ENCODE data around the gene CRYZL1.
"Not testable (repeated sequence)": the region's sequence is repeated elsewhere in the genome, so short reads cannot be mapped to it uniquely, and the experiment has no call there.

CRYZL1 gene

DNA sequence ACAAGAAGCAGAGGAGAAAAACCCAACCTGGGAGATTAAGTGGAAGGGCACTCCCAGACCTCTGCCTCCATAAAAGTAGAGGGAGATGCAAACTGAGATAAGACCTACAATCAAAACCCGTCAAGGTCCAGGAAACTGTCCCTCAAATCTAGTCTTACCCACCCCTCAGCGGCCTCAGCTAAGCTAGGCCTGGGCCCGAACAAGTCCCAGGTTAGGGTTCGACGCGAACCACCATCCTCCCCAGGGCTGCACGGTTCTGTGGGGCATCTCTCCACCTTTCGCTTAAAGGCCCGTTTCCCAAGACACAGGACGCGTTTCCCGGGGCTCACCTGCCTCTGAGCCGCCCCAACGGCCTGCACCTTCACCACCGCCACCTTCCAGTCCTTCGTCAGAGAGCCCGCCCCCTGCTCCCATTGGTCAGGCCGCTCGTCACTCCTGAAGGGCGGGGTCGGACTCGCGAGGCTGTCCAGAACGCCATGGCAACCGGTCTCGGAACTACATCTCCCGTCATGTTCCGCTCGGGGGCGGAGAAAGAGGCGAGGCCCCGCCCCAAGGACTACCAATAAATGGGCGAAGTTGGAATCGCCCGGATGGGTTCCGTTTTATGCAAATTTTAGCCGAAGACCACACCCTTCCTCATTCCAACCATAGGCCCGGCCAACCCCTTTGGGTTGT is at the start of gene CRYZL1:
Gene CRYZL1 (minus strand): TSS at position 390 of the 675 bp plus-strand sequence. CDS start 10,190 bp downstream, outside the sequence.
- peak; percentile 99 for DNase-seq

DNA sequence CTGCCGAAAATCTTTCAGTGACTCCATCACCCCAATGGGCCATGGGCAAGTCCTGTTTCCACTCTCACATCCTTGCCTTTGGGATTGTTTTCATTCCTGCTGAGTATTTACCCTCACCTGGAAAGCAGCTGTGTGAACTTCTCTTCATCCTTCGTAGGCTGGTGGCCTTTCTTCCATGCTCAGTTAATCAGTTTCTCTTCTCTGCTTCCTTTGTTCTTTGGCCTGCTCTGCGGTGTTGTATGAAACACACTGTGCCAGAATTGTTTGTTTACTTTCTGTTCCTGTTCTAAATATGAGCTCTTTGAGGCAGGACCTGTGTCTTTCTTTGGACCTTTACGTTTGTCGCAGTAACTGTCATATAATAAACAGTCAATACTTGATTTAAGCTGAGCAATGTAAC is 49.3 kb upstream of the CRYZL1 start:
- no peak for DNase-seq

GRCh38 chr21:33688353-33688752 is 46.8 kb upstream of the CRYZL1 start:
- no peak for DNase-seq

- DNase-seq = no peak
Measured at GRCh38 chr21:33687634-33688033, 46.1 kb upstream of the CRYZL1 start.

DNA sequence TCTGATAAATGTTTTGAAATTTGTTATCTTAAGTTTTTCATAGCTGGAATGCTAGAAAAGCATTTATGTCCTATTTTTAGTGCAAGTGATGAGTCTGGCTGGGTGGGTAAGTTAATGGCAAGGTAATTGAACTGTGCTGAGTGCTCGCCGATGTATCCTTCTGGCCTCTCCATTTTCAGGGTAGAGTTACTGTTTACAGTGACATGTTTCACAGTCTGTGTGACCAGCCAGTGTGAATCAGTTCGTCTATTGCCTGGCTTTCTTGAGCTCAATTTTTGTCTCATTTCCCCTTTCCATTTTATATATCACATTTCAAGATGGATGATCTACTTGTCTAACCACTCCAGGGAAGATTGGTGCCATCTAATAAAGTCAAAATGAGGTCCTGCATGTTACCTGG is 44.8 kb upstream of the CRYZL1 start:
- DNase-seq = no peak

GRCh38 chr21:33685613-33686197 is 44.2 kb upstream of the CRYZL1 start:
- peak; percentile 39 for DNase-seq

- DNase-seq = no peak
Measured at GRCh38 chr21:33684923-33685560, 43.5 kb upstream of the CRYZL1 start.

- DNase-seq = no peak
Measured at GRCh38 chr21:33684068-33684467, 42.5 kb upstream of the CRYZL1 start.

DNA sequence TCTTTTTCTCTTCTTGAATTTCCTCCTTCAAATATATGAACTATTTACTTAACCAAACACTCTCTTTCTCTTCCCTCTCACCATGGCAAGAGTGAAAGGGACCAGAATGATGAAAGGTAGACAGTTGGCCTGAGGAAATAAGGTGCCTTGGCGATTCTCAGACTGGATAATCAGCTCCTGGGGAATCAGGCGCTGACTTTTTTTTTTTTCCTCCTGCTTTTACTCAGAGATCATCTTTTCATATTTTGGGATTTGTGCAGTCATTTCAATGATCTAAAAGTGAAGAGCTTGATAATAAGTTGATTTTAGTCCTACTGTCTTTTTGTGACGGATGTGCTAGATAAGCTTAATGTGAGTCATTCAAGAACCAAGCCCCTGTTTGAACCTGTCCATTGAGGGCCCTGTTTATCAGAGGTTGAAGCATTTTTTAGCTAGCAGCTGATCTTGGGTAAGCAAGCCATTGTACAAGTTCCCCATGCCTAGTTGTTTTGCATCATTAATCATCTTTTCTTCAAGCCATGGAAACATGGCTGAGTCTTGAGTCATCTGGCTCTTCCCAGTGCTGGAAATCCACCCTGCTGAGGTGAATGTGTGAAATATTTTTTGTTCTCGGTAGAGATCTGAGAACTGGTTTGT is 41.6 kb upstream of the CRYZL1 start:
- peak; percentile 28 for DNase-seq

- DNase-seq = no peak
Measured at GRCh38 chr21:33680870-33681269, 39.3 kb upstream of the CRYZL1 start.

DNA sequence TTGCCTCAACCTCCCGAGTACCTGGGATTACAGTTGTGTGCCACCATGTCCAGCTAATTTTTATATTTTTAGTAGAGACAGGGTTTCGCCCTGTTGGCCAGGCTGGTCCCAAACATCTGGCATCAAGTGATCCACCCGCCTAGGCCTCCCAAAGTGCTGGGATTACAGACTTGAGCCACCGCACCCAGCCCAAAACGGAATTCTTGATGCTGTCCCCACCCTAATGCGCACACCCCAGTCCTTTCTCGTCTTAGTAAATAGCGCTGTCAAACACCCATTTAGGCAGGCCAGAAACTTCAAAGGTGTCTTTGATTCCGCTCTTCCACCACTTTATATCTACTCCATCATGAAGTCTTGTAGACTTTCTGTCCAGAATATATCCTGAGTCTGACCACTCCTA is 35.9 kb upstream of the CRYZL1 start:
- no peak for DNase-seq

GRCh38 chr21:33676666-33677065 is 35.1 kb upstream of the CRYZL1 start:
- DNase-seq = not testable (repeated sequence)

GRCh38 chr21:33674226-33674625 is 32.7 kb upstream of the CRYZL1 start:
- no peak for DNase-seq

DNA sequence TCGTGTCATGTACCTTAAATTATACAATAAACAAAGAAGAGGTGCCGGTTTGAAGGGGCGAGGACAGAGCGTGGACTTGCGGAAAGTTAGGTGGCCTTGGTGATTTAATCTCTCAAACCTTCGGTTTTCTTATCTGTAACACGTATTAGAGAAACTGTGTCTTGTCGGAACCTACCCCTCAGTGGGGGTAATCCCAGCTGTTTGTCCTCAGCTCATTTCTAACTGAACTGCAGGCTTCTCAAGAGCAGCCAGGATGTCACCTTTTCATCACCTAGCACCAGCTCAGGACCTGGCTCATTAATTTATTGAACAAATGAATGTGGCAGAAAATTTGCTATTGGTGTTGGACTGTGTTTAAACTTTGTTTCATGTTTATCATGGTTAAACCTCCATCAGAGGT is 31.9 kb upstream of the CRYZL1 start:
- DNase-seq = no peak

DNA sequence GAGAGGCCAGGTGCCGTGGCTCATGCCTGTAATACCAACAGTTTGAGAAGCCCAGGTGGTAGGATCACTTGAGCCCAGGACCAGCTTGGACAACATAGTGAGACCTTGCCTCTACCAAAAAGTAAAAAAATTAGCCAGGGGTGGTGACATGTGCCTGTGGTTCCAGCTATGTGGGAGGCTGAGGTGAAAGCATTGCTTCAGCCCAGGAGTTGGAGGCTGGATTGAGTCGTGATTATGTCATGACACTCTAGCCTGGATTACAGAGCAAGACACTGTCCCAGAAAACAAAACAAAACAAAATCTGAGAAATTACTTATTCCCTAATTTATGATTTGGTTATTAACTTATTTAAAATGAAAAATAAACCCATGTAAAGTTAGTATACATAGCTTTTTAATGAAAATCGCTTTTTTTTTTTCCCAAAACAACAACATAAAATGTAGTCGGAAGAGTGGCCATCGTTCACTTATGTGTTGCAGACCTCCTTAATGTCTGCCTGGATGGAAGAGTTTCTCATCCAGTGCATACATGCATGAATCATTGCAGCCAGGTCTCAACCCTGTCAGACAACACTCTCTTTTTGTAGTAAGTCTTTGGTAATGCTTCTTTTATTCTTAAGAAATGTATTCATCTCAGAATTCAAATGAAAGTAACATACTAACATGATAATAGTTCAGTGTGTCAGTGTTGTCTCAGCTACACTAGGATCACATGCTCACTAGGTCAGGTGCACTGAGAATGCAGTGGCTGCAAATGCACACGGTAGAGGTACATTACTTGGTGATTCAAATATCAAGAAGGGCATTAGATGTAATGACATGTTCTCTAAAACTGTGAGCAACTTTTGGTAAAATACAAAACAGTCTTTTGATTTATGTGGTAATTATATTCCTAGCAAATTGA is 28.8 kb upstream of the CRYZL1 start:
- no peak for DNase-seq

GRCh38 chr21:33668620-33669019 is 27.1 kb upstream of the CRYZL1 start:
- no peak for DNase-seq

GRCh38 chr21:33668180-33668579 is 26.6 kb upstream of the CRYZL1 start:
- DNase-seq = no peak

DNA sequence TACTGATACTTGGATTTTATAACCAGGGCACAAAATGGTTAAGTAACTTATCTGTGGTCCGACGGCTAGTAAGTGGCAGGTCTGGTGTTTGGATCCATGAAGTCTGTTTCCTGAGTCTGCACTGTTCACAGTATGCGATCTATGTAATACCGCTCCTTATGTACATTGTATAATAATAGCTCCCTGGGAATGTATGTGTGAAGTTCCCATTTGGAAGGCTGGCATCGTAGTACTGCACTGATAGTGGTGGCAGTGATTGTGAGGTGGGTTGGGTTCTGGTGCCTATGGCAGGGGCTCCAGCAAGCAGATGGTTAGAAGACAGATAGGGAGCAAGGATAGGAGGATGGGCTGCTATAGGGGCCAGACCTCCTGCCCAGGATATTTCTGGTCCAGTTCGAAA is 26.1 kb upstream of the CRYZL1 start:
- no peak for DNase-seq

DNA sequence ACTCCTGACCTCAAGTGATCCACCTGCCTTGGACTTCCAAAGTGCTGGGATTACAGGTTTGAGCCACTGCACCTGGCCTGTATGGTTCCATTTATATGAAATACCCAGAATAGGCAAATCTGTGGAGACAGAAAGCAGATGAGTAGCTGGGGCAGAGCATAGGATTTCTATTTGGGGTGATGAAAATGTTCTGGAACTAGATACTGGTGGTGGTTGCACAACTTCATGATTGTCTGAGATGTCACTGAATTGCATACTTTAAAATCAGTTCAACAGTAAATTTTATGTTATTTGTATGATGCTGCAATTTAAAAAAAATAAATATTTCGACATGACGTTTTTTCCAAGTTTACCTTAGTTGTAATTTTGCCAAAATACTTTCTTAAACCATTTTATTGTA is 24.6 kb upstream of the CRYZL1 start:
- no peak for DNase-seq

DNA sequence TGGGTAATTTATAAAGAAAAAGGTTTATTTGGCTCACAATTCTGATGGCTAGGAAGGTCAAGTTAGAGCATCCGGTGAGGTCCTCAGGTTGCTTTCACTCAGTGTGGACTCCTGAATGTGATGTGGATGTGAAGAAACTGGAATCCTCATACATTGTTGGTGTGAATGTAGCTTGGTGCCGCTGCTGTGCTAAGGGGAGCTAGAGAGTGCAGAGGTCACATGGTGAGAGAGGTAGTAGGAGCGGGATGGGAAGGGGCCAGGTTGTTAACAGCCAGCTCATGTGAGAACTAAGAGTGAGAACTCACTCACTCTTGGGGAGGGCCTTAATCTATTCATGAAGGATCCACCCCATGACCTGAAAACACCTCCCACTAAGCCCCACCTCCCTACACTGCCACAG is 22.6 kb upstream of the CRYZL1 start:
- no peak for DNase-seq

DNA sequence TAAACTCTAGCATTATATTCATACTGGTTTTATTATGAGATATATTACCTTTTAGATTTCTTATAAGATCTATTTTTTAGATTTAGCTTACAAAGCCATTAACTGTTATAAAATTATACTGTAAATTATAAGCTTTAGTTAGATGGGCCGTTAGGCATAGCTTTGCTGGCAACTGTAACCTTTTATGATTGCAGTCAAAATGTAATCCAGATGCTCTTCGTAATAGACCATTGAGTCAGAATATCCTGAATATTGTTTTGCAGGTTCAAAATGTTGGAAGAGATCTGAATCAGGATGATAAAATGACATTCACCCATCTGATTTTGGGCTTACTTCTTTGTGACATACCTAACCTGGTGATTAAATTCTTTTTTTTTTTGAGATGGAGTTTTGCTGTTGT is 21.7 kb upstream of the CRYZL1 start:
- DNase-seq = no peak

- DNase-seq = no peak
Measured at GRCh38 chr21:33662046-33662445, 20.5 kb upstream of the CRYZL1 start.

GRCh38 chr21:33661146-33661545 is 19.6 kb upstream of the CRYZL1 start:
- DNase-seq = no peak
